OCI-LY3 (cell line): ENCODE data around the gene PROSER1.

ENCODE experiments used
- EZH2phosphoT487 ChIP-seq: fragments of 200-600 bp; shearing (Covaris generic); IDR thresholded peaks from 2 replicates; pipeline ENCODE4 v1.6.1; 2018; ENCODE audit warnings: antibody characterized with exemption, mixed run types, low read depth
- TF ChIP-seq, protein P1 (sequence below): fragments of 200-600, 300-600 bp; sonication (generic); IDR thresholded peaks from 2 replicates; pipeline ENCODE4 v1.5.1; 2014; ENCODE audit warnings: antibody characterized with exemption, low read length, low read depth

DNA sequence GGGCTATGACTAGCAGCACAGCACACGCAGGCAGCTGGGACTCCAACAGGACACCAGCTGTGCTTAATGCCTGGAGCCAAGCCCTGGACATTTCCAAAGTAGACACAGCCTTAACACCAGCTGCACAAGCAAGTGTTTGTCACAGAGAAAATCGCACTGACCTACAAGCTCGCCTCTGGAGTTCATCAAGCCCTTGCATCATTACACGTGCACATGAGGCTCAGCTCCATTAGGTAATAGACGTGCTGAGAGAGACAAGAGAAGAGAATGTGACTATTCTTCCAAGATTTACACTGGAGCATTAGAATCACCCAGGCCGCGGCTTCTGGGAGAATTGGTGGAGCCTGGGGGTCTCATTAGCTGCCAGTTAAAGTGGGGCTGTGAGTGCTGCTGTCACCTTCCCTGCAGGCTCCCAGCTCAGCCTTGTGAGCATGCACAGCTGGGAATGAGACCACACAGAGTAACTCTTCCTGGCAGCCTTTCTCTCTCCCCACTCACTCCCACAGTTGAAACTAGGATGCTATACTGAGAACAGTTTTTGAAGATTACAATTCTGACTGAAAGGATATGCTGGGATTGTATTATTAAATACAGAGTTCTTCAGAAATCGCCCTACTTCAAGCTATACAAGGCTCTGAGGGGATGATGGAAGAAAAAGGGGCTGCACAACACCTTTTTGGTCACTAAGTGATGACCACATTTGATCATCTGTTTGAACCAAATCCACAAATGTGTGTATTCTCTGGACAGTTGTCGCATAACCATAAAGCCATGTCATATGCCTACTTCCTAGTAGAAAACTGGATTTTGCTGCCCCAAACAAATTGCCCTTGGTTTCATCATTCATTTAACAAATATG, 57.8 kb downstream of the PROSER1 start:
- TF ChIP-seq EZH2phosphoT487 = no peak
- TF ChIP-seq, protein P1, sequence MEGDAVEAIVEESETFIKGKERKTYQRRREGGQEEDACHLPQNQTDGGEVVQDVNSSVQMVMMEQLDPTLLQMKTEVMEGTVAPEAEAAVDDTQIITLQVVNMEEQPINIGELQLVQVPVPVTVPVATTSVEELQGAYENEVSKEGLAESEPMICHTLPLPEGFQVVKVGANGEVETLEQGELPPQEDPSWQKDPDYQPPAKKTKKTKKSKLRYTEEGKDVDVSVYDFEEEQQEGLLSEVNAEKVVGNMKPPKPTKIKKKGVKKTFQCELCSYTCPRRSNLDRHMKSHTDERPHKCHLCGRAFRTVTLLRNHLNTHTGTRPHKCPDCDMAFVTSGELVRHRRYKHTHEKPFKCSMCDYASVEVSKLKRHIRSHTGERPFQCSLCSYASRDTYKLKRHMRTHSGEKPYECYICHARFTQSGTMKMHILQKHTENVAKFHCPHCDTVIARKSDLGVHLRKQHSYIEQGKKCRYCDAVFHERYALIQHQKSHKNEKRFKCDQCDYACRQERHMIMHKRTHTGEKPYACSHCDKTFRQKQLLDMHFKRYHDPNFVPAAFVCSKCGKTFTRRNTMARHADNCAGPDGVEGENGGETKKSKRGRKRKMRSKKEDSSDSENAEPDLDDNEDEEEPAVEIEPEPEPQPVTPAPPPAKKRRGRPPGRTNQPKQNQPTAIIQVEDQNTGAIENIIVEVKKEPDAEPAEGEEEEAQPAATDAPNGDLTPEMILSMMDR = no peak
